GM18907 (cell line): Measurements from ENCODE around the gene ABCA5.
"Not testable (repeated sequence)": the region's sequence is repeated elsewhere in the genome, so short reads cannot be mapped to it uniquely, and the experiment has no call there.

Experiments
- ATAC-seq: cut with Tn5 transposase; IDR thresholded peaks from one replicate; pipeline ENCODE4 v1.9.1; 2021; ENCODE audit warnings: mild to moderate bottlenecking, moderate library complexity; ENCODE audit not compliant: unreplicated experiment

ABCA5 gene

DNA sequence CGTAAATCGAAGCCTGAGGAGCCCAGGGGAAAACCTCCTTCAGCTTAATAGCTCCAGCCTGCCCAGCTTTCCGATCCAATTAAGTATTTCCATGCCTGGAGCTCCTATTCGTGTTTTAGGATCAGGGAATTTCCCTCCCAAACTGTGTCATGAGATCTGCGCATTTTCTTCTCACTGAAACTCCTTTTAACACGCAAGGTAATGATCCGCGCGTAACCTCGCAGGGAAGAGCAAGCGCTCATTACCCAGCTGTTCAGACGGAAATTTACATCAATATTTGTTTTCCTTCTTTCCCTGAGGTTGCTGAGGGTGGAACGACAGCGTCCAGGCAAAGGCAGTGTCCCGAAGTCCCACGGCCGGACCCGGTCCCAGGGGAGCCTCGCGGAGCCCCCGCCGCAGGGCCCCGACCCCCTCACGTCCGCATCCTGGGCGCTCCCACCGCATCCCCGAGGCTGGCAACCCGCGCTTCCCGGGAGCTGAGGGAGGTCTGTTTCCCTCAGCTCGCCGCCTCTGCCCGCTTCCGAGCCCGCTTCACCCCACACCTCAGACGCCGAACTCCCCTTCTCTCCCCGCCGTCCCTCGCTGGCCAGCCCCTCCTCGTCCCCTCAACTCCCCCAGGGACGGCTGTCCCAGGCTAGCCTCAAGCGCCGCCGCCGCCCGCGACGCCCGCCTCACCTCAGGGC lies 415 bp downstream of the ABCA5 start:
- peak; percentile 14 for ATAC-seq

DNA sequence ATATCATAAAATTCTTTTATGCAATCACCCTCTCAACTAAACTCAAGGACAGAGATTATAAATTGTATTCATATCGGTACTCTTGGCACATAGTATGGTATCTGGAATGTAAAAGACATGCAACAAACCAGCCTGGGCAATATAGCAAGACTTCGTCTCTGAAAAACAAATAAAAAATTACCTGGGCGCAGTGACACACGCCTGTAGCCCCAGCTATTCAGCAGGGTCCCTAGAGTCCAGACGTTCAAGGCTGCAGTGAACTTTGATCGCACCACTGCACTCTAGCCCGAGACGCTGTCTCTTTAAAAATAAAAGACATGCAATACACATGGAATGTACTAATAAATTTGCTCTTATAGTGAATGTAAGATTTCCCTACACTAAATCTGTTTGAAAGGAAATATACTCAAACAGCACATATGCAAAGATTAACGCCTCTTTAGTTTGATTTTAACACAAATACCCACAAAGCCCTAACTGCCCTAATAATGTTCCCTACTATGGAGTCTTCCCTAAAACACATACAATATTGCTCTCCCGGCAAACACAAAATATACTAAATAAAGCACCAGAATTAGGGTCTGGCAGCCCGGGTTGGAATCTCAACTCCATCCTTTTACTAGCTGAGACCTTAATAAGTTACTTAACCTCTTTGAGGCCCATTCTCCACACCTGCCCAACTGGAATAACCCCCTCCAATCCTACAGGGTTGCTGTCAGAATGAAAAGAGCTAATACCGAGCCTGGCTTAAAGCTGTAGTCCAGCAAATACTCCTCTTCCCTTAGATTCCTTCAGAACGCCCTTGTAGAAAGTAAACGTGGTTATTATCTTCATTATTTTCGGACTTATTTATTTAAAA lies 1.2 kb downstream of the ABCA5 start:
- no peak for ATAC-seq

DNA sequence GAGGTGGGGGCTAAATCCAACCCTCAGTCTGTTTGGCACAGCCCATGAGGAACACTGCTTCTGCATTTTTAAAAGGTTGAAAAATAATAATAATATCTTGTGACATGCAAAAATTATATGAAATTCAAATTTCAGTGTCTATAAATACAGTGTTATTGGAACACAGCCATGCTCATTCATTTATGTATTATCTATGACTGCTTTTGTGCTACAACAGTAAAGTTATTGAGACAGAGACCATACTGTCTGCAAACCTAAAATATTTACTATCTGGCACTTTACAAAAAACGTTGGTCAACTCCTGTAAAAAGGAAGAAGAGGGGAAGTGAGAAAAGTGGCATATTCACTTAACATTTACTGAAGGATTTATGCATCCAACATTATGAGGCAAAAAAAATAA lies 3.1 kb downstream of the ABCA5 start:
- no peak for ATAC-seq

DNA sequence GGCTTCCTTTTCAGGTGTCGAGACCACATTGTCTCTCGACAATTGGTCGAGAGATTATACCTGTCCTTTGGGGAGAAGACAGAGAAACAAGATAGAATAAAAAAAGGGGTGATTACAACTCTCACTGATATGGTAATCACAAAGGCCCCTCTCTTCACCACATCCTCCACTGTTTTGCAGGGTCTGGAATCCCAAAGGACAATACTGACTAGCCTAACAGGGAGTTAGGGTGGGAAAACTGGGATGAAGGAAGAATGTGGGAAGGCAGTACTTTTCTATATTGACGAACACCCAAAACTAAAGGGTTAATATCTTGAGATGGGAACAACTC lies 6.1 kb downstream of the ABCA5 start:
- ATAC-seq = no peak

DNA sequence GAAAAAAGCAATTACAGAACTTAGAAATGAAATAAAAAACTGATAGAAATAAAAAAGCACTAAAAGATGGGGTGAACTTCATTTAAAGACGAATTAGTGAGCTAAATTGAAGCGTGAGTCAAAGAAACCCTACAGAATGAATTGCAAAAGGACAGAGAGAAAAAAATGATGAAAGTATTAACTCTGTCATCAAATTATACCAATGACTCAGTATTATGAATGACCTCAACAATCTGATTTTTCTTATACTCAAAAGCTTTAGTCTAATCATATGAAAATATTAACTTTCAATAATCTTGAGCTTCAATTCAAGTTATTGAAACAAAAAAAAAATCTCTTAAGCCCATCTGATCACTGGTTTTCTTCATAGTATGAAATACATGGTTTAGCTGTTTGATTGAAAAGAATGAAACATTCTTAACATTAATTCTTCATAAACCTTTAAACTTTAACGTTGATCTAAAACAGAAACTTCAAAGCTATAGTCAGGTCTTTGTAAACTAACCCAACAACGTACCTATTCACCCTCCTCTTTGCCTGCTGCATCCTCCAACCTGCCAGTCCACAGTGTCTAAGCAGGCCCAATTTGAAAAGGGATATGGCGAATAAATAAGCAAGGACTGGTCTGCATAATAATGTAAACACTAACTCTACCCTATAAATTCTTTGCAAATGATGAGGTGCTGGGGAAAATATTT lies 6.6 kb downstream of the ABCA5 start:
- ATAC-seq = no peak

DNA sequence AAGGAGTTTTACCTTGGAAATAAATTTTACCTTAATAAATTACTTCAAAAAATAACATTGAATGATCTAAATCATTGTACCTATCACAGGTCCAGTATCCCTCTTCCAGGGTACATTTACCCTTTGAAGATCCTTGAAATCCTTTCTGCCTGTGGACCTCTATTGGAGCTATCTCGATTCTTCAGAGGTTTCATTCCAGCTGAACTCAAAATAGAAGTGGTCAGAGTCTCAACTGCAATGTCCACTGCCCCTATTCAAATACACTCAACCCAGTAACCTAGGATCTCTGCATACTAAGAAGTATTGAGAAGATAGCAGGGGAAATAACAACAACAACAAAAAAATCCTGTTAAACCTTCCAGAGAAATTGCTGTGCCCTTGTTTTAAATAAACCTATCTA lies 9.3 kb downstream of the ABCA5 start:
- no peak for ATAC-seq

DNA sequence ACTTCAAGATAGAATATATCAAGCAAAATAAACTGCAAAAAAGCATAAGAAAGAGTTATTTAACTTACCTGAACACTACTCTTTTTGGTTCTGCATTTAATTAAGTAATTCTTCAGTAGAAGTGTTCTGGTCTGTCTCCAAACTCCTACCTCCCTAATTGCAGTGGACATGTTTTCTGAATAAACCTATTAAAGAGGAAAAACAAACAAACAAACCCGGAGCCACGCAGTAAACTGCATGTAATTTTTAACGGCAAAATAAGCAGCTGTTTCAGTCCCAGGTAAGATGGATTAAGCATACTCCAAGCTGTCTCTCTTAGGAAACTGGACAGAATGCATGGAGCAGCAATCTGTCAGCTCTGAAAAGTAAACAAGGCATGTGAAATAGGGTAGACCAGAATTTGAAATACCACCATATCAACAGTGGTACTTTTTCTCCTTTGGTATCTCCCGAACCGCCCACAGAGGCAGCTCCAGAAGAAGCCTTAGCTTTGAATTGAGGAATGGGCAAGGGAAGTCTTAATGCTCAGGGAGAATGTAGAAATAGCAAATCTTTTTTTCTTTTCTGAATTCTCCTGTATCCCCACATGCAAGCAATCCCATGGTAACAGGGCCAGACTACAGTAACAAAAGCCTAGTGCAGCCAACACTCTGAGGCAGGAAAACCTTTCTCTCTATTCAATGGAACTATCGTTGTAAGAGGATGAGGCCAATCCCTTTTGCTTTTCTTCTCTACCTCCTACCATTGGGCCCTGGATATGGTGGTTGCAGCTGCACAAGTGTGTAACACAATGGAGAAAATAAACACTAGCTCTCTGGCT lies 12.5 kb downstream of the ABCA5 start:
- ATAC-seq = no peak

DNA sequence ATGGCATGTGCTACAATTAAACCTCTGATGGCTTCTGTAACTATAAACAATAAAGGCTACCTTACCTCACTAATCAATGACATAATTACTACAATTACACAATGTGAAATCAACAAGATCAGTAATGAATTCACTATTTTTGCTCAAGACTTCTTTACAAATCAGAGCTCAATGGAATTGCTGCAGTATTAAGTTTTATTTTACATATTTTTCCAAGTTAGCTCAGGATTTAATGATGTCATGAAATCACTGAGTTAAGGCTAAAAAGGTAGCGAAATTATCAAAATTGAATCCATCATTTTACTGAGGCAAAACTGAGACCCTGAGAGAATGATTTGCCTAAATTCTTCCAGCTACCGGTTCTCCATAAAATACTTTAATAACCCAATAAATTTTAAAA lies 21.8 kb downstream of the ABCA5 start:
- ATAC-seq = no peak

DNA sequence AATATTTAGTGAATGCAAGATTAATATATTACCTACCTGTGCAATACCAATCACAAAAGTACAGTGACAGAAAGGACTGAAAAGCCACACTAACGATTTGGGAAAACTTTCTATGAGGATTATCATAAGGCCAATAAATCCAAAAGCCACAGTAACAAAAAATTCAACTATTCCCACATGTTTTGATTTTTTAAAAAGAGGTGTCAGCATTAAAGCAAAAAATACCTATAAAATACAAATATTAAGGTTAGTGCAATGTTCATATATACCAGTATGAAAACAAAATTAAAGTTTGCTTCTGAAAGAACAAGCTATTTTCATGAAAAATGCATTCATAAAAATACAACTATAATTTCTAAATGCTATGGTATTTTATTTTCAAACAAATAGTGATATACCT lies 24.3 kb downstream of the ABCA5 start:
- no peak for ATAC-seq

DNA sequence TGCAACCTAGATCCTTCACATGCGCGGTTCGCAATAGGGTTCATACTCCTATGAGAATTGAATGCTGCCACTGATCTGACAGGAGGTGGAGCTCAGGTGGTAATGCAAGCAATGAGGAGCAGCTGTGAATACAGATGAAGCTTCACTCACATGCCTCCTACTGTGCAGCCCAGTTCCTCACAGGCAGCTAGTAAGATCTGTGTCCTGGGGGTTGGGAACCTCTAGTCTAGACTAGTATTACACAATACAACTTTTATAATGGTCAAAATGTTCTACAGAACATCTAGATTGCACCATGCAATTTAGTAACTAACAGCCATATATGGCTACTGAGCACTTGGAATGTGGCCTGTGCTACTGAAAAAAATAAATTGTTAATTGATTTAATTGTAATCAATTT lies 26.7 kb downstream of the ABCA5 start:
- no peak for ATAC-seq

DNA sequence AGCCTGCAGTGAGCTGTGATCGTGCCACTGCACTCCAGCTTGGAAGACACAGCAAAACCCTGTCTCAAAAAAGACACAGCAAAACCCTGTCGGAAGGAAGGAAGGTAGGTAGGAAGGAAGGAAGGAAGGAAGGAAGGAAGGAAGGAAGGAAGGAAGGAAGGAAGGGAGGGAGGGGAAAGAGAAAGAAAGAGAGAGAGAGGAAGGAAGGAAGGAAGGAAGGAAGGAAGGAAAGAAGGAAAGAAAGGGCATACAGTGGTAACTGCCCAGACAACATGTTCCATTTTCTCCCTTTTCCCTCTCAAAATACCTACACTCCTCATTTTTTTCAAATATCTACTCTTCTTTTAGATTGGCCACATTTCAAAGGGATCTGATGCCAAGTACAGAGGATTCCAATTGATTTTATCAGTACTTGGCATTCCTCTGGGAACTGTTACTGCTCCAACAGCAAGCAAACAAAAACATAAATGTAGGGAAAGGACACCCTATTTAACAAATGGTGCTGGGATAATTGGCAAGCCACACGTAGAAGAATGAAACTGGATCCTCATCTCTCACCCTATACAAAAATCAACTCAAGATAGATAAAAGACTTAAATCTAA lies 28.7 kb downstream of the ABCA5 start:
- ATAC-seq = not testable (repeated sequence)

DNA sequence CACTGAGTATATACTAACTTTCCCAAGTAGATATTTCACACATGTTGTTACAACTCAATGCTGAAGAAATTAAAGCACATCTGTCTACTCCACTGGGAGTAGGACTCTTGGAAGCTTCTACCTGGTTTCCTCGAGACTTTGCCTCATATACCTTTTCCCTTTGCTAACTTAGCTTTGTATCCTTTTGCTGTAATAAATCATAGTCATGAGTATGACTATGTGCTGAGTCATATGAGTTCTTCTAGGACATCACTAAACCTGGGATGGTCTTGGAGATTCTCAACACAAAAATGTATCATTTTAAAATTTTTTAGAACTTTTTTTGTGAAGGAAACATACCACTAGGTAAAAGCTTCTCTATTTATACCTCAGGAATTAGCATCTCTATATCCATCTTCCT lies 39.8 kb downstream of the ABCA5 start:
- ATAC-seq = no peak

DNA sequence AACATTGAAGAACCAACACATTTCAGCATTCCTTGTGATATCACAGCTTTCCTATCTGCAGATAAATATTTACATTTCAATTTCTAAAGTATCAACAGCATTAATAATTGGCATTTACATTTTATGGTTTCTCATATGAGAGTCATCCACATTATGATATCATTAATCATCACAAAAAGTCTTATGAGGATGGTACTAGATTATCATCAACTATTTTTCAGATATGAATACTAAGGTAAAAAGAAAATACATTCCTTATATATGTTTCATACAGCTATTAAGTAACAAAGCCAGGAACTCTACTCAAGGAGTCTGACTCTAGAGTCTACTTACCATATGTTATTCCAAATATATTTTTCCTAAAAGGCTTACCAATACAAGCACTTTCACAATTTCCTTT lies 40.7 kb downstream of the ABCA5 start:
- no peak for ATAC-seq

DNA sequence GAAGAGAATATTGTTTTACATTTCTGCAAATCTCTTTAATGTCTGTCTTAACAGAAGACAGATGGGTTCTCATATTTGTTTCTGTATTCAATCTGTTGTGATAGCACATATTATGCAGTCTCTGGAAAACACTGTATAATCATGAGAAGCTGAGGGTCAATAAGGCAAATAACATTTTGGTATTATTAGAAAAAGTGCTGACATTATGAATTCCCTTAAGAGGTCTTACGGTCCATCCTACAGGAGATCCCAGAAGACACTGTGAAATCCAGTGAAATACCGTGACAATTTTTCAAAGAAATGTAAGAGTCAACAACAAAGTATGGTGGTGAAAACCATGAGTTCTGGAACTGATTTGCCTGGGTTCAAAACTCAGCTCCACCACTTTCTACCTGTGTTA lies 42.3 kb downstream of the ABCA5 start:
- no peak for ATAC-seq

DNA sequence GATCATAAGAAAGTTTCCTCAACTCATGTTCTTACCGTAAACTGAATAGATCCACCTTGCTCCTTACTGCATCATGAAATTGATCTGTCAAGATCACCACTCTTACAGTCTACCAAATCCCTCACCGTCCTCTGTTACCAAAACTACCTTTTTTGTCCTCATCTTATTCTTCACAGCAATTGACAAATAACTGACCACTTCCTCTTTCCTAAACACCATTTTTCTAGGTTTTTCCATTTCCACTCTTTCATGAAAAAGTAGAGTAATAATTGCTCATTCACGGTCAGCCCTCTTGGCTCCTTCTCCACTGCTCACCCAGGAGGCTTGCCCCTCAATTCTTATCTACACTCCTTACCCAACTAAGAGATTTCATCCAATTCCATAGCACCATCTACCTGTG lies 44.9 kb downstream of the ABCA5 start:
- ATAC-seq = no peak

DNA sequence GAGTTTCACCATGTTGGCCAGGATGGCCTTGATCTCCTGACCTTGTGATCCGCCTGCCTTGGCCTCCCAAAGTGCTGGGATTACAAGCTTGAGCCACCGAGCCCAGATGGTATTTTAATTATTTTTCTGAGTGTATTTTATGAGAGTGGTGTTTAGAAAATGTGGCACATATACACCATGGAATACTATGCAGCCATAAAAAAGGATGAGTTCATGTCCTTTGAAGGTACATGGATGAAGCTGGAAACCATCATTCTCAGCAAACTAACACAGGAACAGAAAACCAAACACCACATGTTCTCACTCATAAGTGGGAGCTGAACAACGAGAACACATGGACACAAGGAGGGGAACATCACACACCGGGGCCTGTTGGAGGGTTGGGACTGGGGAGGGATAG lies 50.7 kb downstream of the ABCA5 start:
- not testable (repeated sequence) for ATAC-seq

DNA sequence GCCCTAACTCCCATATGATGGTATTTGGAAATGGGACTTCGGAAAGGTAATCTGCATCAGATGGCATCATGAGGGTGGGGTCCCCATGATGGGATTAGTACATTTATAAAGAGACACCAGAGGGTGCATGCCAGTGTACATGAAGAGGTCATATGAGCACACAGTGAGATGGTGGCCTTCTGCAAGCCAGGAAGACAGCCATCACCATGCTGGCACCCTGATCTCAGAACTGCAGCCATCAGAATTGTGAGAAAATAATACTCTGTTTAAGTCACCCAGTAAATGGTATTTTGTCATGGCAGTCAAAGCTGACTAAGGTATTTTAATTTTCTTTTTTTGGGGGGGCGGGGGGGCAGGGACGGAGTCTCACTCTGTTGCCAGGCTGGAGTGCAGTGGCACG lies 51.2 kb downstream of the ABCA5 start:
- ATAC-seq = no peak

DNA sequence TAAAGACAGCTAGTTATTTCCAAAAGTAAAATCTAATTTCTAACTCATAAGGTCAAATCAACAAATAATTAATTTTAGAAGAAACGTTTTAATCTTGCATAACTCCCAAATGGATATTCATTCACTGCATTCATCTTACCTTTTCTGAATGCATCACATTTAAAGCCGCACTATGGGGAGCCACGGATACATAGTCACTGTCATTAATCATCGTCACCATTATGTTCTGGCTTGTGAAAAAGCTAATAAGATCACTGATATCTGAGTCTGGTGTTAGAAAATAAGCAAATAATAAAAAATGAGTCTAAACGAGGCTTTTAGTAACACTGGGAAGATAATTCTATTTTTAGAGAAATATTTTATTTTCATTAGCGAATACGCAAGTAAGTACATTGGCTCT lies 55.9 kb downstream of the ABCA5 start:
- ATAC-seq = no peak

DNA sequence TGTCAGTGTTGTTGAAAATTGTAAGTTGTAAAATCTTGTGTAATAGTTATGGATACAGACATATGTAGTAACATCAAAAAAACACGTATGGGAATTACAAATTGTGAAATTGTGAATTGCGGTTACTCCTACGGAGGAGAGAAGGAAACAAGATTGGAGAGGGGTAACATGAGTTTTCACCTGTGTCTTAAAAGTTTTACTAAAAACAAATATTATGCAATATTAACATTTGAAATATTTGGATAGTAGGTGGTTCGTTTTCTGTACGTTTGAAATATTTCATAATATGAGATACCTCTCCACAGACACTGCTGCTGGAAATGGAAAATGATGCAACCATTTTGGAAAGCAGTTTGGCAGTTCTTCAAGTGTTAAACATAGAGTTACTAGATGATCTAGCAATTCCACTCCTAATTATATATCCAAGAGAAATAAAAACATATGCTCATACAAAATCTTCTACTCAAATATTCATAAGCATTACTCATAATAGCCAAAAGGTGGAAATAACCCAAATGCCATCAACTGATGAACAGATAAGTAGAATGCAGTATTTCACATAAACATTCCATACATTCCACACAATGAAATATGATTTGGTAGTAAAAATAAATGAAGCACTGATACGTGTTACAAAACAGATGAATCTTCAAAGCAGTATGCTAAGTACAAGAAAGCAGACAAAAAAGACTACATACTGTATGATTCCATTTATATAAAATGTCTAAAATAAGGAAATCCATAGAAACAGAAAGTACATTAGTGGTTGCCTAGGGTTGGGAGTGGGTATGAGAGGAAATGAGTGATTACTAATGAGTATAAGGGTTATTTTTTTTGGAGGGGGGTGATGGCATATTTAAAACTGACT lies 57.6 kb downstream of the ABCA5 start:
- ATAC-seq = no peak

DNA sequence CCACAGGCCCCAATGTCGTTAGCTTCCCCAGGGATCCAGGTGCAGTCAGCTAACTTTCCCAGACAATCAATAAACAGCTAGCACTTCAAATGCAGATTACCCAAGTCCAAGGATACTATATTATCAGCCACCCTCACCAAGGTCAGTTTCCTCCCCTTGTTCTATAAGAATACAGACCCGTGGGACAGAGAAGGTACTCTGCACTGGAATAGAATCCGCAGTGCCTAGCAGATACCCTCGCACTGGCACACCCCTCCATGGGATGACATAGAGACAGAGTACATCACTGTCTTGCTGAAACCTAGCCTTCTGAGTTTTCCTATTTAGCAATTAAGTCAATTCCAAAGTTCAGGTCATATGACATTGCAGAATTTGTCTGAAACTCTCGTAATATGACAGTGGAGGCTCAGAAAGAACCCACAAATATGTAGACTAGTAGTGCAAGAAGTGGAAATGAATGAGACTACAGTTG lies 58.4 kb downstream of the ABCA5 start:
- ATAC-seq = no peak
